NCI-H748 treated with DMSO at 0.1 percent for 48 hours (cell line): ENCODE measurements around the gene NPAS3.

Experiments
- DNase-seq: peaks from one replicate; lab custom pipeline; 2025; lab: John Stamatoyannopoulos, UW

Gene NPAS3

DNA sequence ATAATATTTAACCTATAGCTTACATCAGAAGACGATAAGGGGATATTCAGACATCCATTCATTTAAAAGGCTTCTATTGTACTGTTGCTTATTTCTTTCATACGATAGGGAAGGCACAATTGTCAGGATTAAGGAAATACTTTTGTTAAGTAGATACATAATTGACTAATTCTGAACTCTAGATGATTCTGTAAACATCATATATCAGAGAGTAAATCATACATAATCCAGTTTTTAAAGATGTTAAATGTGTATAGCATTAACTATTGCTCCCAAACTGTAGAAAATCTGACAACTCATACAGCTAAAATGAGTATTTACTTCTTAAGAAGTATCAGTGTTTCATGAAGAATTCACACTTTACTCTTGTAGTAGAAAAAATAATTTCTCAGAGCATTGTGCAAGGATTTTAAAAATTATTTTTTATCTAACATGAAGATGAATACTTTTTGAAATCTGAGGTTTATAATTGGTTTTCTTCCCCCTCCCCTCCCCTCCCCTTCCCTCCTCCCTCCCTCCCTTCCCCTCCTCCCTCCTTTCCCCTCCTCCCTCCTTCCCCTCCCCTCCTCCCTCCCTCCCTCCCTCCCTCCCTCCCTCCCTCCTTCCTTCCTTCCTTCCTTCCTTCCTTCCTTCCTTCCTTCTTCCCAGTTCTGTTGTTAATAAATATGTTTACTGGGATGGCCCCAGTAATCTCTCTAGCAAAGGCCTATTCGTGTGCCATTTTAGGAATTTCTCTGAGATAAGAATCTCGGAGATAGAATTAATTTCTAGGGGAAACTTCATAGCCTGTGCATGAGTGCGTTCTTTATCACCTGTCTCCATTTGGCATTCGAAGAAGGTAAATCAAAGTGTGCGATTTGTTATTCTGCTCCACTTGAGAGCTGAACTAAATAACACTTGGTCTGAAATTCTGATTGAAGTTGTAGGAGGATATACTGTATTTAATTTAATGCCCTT is 2.3 kb downstream of the NPAS3 start:
- DNase-seq: no peak

DNA sequence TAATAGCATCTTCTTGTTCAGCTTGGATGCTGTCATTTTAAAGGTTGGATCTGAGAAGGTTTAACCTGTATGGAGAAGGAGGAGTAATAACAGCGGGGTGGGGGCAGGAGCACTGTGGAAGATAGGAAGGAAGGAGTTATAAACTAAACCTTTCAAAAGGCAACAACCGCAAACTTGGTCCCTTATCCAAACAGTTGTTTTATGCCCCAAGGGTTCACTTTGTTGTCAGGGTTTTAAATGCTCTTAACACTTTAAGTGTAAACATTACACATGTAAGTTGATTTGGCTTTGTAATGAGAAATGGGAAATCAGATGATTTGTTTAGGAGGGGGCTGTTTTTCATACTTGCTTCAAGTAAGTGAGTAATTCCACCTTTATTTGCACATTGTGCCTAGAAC is 3.0 kb downstream of the NPAS3 start:
- DNase-seq: no peak

DNA sequence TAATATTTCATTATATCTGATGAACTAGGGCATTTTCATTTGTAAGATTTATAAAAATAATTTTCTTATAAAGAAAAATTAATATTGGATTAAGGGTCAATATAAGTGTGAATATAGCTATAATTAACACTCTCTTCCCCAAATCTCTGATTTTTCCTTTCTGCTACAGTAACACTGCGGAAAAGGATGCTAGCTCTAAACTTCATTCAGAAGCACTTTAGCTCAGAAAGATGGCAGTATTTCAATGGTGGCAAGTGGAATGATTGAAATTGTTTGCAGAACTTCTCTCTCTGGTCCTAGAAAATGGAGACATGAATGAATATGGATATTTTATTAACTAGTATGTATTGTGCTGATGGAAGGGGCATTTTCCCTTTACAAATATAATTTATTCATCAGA is 8.4 kb downstream of the NPAS3 start:
- DNase-seq: no peak

DNA sequence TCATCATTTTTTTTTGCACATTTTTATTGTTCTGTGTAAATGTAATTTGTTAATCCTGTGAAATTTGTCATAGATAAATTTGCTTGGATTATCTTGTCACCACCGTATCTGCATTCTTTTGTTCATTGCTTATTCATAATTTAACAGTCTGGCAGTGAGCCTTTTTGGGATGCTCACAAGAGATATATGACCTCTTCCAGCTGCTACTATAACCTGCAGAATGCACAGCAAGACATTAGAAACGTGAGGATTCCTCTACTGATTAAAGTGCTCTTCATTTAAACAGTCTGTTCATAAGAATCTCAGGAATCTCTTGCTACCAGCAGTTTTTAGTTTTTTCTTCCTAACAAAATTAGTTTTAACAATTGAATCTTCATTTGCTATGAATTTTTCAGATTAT is 9.1 kb downstream of the NPAS3 start:
- DNase-seq: no peak

DNA sequence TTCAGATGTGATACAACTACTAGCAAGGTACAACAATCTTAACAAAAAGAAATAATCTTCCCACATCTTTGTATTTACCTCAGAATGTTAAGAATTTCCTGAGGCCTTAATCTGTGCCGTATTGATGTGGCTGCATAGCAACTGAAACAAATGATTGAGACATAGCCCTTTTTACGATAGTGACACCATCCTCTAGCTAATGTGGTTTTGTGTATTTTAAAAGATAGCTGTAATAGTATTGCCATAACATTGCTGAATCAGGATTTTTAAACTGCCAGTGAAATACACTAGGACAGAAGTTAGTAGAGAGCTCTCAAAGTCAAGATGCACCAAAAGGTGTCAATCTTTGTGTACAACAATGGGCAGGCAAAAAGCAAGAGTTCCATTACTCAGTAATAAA is 11.9 kb downstream of the NPAS3 start:
- DNase-seq: no peak

DNA sequence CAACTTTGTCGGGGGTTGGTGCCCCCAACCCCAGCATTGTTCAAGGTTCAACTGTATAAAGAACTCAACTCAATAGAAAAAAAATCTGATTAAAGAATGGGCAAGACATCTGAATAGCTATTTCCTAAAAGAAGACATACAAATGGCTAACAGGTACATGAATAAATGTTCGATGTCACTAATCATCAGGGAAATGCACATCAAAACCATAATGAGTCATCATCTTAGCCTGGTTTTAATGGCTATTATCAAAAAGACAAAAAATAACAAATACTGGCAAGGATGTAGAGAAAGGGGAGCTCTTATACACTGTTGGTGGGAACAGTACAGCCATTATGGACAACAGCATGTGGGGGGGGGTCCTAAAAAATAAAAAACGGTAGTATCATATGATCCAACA is 28.7 kb downstream of the NPAS3 start:
- no peak for DNase-seq

DNA sequence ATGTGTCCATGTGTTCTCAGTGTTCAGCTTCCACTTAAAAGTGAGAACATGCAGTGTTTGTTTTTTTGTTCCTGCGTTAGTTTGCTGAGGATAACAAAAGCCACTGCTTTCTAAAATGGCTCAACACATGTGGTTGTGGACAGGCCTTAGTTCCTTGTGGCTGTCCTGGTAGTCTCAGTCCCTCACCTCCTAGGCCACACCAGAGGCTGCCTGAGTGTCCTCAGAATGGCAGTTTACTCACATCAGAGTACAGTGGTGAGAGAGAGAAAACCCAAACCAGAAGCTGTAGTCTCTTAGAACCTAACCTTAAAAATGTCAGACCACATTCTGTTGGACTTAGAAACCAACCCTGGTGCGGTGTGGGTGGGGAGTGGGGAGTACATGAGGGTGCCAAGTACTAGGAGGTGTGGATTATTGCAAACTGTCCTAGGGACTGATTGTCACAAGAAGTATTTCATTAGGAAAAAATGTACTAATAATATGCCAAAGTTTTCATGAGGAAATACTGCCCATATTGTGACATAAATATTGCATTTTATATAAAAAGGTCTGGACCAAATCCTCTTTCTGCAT is 30.4 kb downstream of the NPAS3 start:
- DNase-seq: no peak

DNA sequence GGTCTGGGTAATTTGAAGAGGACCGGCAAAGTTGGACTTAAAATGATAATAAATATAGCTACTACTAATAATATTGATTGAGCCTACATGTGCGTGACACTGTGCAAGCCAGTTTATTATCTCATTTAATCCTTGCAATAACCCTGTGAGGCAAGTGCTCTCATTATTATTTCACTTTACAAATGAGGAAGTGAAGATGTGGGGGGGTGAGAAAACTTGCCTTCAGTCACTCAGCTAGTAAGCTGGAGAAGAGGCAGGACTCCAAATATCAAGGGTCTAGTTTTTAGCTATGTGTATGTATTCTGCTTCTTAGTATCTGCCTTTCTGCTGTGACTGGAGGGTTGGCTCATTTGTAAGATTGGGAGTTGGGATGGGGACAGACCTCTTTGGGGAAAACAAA is 39.2 kb downstream of the NPAS3 start:
- no peak for DNase-seq

DNA sequence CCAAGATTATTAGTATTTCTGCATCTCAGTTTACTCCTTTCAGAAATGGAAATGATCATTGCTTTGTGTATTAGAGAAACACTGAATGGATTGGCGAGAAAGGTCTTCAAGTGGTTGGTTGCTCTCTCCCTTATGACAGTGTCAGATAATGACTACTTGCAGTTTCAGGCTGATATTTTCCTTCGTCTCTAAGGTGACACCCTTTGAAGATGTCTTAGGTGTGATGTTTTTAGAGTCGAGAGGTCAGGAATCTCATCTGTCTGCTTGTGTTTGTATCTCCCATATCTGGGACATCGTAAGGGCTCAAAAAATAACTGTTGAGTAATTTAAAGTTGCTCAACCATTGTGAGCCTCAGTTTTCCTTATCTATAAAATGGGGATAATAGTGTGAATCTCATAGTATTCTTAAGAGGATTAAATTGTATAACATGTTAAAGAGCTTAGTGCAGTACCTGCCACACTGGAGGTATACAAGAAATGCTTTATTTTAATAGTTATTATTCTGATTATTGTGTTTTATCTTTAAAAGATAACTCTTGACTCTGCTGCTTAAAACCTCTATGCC is 40.1 kb downstream of the NPAS3 start:
- no peak for DNase-seq

DNA sequence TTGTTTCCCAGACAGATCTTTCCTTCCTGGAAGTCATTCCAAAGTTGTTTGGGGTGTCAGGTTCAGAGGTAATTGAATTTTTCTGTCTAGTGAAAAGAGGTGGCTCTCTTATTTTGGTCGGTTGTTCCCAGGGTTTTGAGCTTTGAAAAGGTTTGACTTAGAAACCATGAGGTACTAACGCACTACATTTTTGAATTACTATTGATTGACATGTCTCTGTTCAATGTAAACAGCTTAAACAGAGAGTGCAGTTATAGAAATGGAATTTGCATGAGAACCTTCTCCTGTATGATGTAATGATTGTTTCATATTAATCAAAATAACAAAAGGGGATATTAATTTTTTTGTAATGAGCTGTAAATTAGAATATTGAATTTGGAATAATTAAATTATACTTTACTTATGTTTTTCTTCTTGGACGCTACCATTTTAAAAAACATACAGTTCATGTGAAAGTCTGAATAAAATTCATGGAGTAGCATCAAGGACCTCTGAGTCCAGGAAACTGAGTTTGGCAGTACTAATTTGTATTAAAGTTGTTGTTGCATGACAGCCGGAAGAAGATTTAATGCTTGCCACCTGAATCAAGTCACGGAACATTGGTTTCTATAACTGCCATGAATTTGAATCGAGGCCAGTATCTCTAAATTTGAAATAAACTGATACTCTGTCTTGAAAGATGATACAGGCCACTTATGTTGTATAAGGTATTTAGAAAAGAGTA is 41.7 kb downstream of the NPAS3 start:
- no peak for DNase-seq

DNA sequence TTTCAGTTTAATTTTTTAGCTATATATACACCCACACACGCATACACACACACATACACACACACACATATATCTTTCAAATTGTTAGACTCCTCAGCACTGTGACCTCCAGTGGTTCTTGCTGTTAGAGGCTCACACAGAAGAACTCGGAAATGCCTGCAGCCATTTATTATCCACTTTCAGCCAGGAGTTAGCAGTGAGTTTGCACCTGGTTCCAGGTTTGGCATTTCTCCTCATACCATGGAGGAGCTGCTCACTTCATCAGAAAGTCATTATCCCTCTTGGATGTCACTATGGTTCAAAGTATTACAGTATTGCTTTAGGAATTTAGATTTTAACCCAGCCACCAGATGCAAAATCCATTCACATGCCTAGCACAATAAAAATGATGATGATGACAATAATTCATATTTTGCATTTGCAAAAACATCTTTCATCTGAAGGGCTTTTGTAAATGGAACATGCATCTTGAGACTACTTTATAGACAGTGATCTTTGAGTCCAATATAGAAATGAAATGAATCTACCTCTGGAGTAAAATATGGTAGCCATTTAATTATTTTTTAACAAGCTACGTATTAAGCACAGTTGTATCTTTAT is 42.3 kb downstream of the NPAS3 start:
- DNase-seq: no peak

DNA sequence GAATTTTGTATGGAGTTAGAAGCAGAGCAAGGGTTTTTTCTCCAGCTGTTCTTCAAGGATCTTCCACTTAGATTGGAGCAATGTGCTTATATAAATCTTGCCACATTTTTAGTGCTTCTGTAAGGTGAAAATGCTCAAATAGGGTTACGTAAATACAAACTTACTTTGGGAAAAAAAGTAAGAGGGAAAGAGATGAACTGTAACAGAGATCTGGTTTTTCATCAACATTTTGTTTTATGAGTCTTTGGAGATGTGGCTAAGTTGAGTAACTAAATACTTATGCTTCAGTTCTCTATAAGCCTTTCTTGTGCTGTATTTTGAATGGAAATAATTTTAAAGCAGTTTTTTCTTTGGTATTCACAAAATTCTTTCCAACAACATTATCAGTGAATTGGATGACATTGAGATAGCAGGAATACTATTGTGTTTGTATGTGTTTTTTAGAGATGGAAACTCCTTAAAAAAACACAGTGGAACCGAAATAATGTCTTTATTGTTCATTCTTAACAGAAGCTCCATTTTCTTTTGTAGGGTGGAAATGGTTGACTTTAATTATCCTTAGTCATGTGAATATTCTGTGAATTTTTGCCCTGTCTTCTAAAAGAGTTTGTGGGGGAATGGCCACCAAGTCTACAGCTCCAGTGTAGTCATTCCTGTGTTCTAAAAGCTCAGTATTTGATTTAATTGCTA is 45.7 kb downstream of the NPAS3 start:
- no peak for DNase-seq

DNA sequence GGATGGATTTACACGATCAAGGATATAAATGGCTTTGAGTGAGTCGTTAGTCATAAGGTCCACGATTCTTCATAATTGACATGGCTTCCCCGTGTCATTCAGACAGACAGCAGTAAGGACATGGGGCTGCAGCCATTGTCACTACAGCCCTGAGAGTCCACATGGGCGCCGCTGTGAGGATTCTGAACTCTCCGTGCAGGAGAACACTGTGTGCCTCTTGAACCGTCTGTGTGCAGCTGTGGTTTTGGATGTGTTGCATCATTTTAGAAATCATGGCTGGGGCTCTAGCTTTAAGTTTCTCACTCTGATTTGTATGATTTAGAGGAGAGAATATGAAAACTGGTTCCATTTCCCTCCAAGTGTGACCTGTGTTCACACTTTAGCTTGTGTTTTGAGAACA is 47.2 kb downstream of the NPAS3 start:
- no peak for DNase-seq

DNA sequence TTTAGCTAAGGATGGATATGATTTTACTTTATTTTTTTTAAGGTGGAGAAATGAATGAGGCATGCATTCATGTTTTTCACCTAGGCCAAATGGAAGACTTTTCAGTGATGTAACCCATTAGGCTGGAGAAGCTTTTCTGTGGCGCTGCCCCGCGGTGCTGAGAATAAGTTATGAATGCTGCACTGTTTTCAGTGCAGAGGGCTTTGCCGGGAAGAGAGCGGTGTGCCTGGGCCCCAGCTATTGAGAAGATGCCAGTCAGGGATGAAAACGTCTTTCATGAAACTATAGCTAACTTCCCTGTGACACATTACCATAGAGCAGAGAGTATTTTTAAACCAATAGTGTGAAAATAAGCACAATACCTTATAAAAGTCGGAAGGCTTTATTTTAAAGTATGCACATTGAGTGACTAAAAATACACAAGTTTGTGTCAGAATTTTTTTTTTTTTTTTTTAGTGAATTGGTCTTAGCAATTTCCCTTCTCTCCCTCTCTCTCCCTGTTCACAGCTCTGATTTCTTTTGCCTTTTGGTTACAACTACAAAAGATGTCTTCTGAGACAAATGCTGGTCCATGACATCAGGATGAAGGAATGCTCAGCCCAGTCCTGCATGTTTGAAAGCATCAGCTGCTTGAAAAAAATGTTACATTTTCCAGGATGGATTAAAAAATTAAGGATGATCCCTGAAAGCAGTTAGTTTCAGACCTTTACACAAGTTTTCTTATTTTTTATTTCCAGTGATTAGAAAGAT is 48.3 kb downstream of the NPAS3 start:
- DNase-seq: no peak

DNA sequence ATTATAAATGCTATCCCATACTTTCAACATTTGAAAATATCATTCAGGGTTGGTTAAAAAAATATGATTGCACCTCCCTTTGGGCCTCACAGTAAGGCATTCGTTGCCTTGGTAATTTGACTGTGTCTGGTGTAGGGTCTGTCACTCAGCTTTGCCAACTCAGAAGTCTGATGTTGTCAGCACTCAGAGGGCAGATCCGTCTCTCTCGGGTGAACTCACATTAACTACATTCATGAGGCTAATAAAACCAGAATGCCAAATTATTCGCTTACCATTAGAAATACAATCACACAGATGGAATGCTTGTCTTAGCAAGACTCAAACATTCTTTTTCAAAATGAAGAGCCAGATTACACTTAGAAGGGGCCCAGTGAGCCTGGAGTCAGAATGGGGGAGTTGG is 53.0 kb downstream of the NPAS3 start:
- DNase-seq: no peak

DNA sequence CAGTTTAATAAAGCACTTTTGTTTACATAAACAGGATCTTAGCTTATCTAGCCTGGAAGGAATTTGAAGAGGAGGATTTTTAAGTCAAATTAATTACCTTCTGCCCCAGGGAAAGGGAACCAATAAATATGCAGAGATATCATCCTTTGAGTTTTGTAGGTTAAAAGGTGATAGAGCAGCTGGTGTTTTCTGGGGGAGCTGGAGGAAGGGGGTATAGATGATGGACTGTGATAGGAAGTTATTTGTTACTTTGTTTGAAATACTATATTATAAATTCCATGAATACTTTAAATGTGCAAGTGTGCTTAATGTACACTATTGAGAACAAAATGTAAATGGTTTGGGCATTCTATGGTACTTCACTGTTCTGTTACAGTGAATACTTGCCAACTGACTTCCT is 55.2 kb downstream of the NPAS3 start:
- no peak for DNase-seq

DNA sequence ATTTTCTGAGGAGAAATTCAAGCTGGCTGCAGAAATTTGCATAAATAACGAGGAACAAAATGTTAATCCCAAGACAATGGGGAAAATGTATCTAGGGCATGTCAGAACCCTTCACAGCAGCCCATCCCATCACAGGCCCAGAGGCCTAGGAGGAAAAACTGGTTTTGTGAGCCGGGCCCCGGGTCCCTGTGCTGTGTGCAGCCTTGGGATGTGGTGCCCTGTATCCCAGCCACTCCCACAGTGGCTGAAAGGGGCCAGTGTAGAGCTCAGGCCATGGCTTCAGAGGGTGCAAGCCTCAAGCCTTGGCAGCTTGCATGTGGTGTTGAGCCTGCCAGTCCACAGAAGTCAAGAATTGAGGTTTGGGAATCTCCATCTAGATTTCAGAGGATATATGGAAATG is 57.7 kb downstream of the NPAS3 start:
- DNase-seq: no peak

DNA sequence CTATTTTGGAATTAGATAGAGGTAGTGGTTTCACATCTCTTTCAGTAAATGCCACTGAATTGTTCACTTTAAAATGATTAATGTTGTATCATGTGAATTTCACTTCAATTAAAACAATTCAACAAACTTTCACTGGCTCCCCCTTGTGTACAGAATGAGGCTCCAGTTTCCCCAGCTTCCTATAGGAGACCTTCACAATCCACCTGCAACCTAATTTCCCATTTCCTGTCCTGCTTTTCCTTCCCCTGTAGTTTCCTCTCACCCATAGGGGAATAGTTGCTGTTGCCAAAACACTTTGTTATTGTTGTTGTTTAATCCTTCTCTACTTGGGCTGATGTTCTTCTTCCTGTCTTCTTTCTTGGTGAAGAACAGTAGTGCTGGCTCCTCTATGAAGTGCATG is 59.8 kb downstream of the NPAS3 start:
- peak; percentile 5 for DNase-seq

DNA sequence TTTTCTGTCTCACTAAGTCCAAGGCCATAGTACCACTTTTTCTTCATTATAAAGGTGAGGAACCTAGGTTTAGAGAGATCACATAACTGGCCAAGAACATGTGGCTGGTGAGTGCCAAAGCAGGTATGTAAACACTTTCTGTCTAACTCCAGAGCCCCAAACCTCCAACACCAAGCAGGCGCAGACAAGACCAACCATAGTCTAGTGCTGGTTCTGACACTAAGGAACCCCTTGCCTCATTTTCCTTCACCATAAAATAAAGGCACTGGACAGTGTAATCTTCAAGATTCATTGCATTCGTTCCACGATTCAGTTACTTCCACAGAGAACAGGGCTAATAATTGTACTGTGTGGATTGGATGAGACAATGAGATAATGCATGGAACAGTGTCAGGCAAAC is 71.0 kb downstream of the NPAS3 start:
- DNase-seq: no peak

DNA sequence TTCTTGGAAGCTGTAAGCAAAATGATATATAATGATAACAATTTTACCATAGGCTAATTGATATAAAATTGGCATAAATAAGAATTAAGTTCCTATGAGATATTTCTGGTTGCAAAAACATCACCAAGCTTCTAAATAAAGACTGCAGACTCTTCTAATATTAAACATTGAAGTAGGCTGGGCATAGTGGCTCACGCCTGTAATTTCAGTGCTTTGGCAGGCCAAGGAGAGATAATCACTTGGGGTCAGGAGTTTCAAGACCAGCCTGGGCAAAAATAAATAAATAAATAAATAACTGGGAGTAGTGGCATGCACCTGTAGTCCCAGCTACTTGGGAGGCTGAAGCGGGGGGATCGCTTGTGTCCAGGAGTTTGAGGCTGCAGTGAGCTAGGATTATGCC is 71.8 kb downstream of the NPAS3 start:
- no peak for DNase-seq

DNA sequence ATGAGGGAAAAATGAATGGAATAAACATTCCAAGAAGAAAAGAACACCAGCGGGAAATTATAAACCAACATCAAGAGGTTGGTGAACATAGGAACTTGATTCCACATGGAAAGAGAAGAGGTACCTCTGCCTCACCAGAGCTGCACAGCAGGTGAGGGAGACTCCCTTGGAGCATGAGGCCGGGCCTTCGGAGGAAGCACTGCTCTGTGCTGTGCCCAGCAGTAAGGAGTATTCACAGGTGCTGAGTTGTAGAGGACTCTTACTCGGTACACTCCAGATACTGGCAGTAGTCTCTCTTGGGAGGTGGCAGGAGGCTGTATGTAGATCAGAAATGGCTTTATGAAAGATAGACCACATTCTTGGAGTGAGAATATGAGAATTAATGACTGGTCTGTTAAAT is 76.0 kb downstream of the NPAS3 start:
- no peak for DNase-seq
